HEK293T (cell line): ENCODE data around the gene DOC2A.

Source experiments
- ARNT ChIP-seq: fragments of 450-650 bp; IDR thresholded peaks from 2 replicates; pipeline ENCODE4 v1.6.1; 2017; ENCODE audit warnings: mild to moderate bottlenecking
- BHLHE40 ChIP-seq: fragments of 450-650 bp; IDR thresholded peaks from 2 replicates; pipeline ENCODE4 v1.6.1; 2016; ENCODE audit warnings: mild to moderate bottlenecking, moderate library complexity, borderline replicate concordance
- ELF4 ChIP-seq: fragments of 450-650 bp; IDR thresholded peaks from 2 replicates; pipeline ENCODE4 v1.6.1; 2017; ENCODE audit warnings: antibody characterized with exemption
- FOXA1 ChIP-seq: fragments of 450-650 bp; IDR thresholded peaks from 2 replicates; pipeline ENCODE4 v1.6.1; 2016; ENCODE audit warnings: mild to moderate bottlenecking
- FOXK2 ChIP-seq: fragments of 450-650 bp; IDR thresholded peaks from 2 replicates; pipeline ENCODE4 v1.6.1; 2016; ENCODE audit warnings: mild to moderate bottlenecking
- SP1 ChIP-seq: fragments of 450-650 bp; IDR thresholded peaks from 2 replicates; pipeline ENCODE4 v1.6.1; 2017
- TARDBP ChIP-seq: fragments of 450-650 bp; IDR thresholded peaks from 2 replicates; pipeline ENCODE4 v1.6.1; 2016

GRCh38 chr16:30033270-30033669 is 22.4 kb upstream of the DOC2A start:
- TF ChIP-seq TARDBP (no peak), ARNT (no peak), BHLHE40 (no peak), FOXK2 (no peak), SP1 (no peak), FOXA1 (no peak), ELF4 (no peak)
